ENCODE data around the gene SOX8.

GRCh38 chr16:968620-969019 lies 12.9 kb upstream of the SOX8 start:
- no peak for TF ChIP-seq CTCF (IDR thresholded peaks at IDR 0.05 in 4 of 5, conservative IDR thresholded peaks at IDR 0.05 in 1 of 5)
- no peak for TF ChIP-seq POLR2A (IDR thresholded peaks at IDR 0.05)

All from gastrocnemius medialis (tissue), 4 donors.